HEK293T (cell line): ENCODE results near the gene FILIP1L.

Experiments used
- CTCF ChIA-PET: fragments of 350-600 bp; formaldehyde crosslinking; extraction: SDS; loops from one replicate; lab custom pipeline; 2021; ENCODE audit warnings: antibody characterized with exemption, inconsistent platforms; lab: Yijun Ruan, JAX
- POLR2A ChIA-PET: fragments of 350-600 bp; formaldehyde crosslinking; extraction: SDS; loops from one replicate; lab custom pipeline; 2020; ENCODE audit warnings: antibody characterized with exemption, inconsistent platforms; lab: Yijun Ruan, JAX
- DNase-seq: peaks from one replicate; pipeline ENCODE4 v3.0.0; 2012; ENCODE audit warnings: mixed read lengths; ENCODE audit errors: extremely low spot score
- ARNT ChIP-seq: fragments of 450-650 bp; IDR thresholded peaks from 2 replicates; pipeline ENCODE4 v1.6.1; 2017; ENCODE audit warnings: mild to moderate bottlenecking
- BHLHE40 ChIP-seq: fragments of 450-650 bp; IDR thresholded peaks from 2 replicates; pipeline ENCODE4 v1.6.1; 2016; ENCODE audit warnings: mild to moderate bottlenecking, moderate library complexity, borderline replicate concordance
- CTBP1 ChIP-seq: fragments of 450-650 bp; IDR thresholded peaks from 2 replicates; pipeline ENCODE4 v1.6.1; 2016; ENCODE audit warnings: borderline replicate concordance
- ELF4 ChIP-seq: fragments of 450-650 bp; IDR thresholded peaks from 2 replicates; pipeline ENCODE4 v1.6.1; 2017; ENCODE audit warnings: antibody characterized with exemption
- FOXA1 ChIP-seq: fragments of 450-650 bp; IDR thresholded peaks from 2 replicates; pipeline ENCODE4 v1.6.1; 2016; ENCODE audit warnings: mild to moderate bottlenecking
- FOXK2 ChIP-seq: fragments of 450-650 bp; IDR thresholded peaks from 2 replicates; pipeline ENCODE4 v1.6.1; 2016; ENCODE audit warnings: mild to moderate bottlenecking
- FOXM1 ChIP-seq: fragments of 450-650 bp; IDR thresholded peaks from 2 replicates; pipeline ENCODE4 v1.6.1; 2017; ENCODE audit warnings: mild to moderate bottlenecking, borderline replicate concordance
- HDGF ChIP-seq: fragments of 450-650 bp; IDR thresholded peaks from 2 replicates; pipeline ENCODE4 v1.6.1; 2017; ENCODE audit warnings: antibody characterized with exemption, borderline replicate concordance
- L3MBTL2 ChIP-seq: fragments of 450-650 bp; conservative IDR thresholded peaks from 2 replicates; pipeline ENCODE4 v1.6.1; 2016; ENCODE audit warnings: mild to moderate bottlenecking
- LEF1 ChIP-seq: fragments of 450-650 bp; IDR thresholded peaks from 2 replicates; pipeline ENCODE4 v1.6.1; 2017; ENCODE audit warnings: mild to moderate bottlenecking, borderline replicate concordance
- NFRKB ChIP-seq: fragments of 450-650 bp; IDR thresholded peaks from 2 replicates; pipeline ENCODE4 v1.6.1; 2016; ENCODE audit warnings: mild to moderate bottlenecking, moderate library complexity
- PKNOX1 ChIP-seq: fragments of 450-650 bp; IDR thresholded peaks from 2 replicates; pipeline ENCODE4 v1.6.1; 2016
- SP1 ChIP-seq: fragments of 450-650 bp; IDR thresholded peaks from 2 replicates; pipeline ENCODE4 v1.6.1; 2017
- SUZ12 ChIP-seq: fragments of 450-650 bp; IDR thresholded peaks from 2 replicates; pipeline ENCODE4 v1.6.1; 2016; ENCODE audit warnings: mild to moderate bottlenecking
- TARDBP ChIP-seq: fragments of 450-650 bp; IDR thresholded peaks from 2 replicates; pipeline ENCODE4 v1.6.1; 2016
- ZNF384 ChIP-seq: fragments of 450-650 bp; IDR thresholded peaks from 2 replicates; pipeline ENCODE4 v1.6.1; 2016

The FILIP1L gene

GRCh38 chr3:99891610-99892285 lies 222.6 kb downstream of the FILIP1L start:
- POLR2A ChIA-PET: no interaction called here
- TF ChIP-seq L3MBTL2 (no peak), FOXM1 (no peak), CTBP1 (no peak), PKNOX1 (no peak), LEF1 (no peak), ARNT (no peak), ZNF384 (no peak), SUZ12 (no peak), ELF4 (no peak), TARDBP (no peak), SP1 (no peak)
- CTCF ChIA-PET: interaction anchor here (0.9 kb wide), 1 partner anchor 12 kb away, joined by 4 read pairs; no protein-coding TSS in a partner anchor
- DNase-seq: no peak

GRCh38 chr3:99885851-99886250 lies 228.4 kb downstream of the FILIP1L start:
- CTCF ChIA-PET: no interaction called here
- DNase-seq: no peak
- TF ChIP-seq NFRKB: no peak
- no peak for TF ChIP-seq FOXK2
- no peak for TF ChIP-seq PKNOX1
- no peak for TF ChIP-seq TARDBP
- TF ChIP-seq SP1: no peak
- no peak for TF ChIP-seq HDGF
- TF ChIP-seq ELF4: no peak
- TF ChIP-seq SUZ12: no peak
- no peak for TF ChIP-seq BHLHE40
- no peak for TF ChIP-seq L3MBTL2
- no peak for TF ChIP-seq ARNT
- no peak for TF ChIP-seq FOXM1
- POLR2A ChIA-PET: no interaction called here

- DNase-seq: no peak
- ChIA-PET POLR2A (no interaction called here), CTCF (no interaction called here)
- TF ChIP-seq ZNF384 (no peak), ELF4 (no peak), PKNOX1 (no peak), CTBP1 (no peak), SP1 (no peak), HDGF (no peak), BHLHE40 (no peak), FOXK2 (no peak), NFRKB (no peak)
Observed at GRCh38 chr3:99885085-99885484, 229.2 kb downstream of the FILIP1L start.

DNA sequence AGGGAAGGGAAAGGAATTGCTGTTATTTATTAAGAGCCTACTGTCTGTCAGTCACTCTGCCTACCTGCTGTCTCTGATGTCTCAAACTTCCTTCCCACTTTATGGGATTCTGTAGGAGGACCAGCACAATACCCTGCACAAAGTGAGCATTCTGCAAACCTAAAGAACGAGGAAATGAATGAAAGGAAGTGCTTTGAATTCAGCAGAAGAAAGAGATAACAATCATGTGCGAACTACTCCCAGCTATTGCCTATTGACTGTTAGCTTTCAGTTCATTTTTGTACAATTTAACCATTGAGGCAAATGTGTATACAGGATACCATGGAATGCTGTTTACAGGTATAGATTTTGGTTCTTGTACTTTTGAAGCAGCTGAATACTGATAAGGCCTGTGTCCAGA lies 229.8 kb downstream of the FILIP1L start:
- TF ChIP-seq SUZ12 (no peak), PKNOX1 (no peak), HDGF (no peak), CTBP1 (no peak), FOXK2 (no peak), NFRKB (no peak), ZNF384 (no peak), L3MBTL2 (no peak)
- CTCF ChIA-PET: interaction anchor here (0.6 kb wide), 1 partner anchor 9 kb away, joined by 3 read pairs; no protein-coding TSS in a partner anchor
- POLR2A ChIA-PET: interaction anchor here (0.9 kb wide), 1 partner anchor 9 kb away, joined by 3 read pairs; no protein-coding TSS in a partner anchor
- DNase-seq: no peak

GRCh38 chr3:99883693-99884092 lies 230.6 kb downstream of the FILIP1L start:
- POLR2A ChIA-PET: interaction anchor here (0.9 kb wide), 1 partner anchor 8 kb away, joined by 3 read pairs; no protein-coding TSS in a partner anchor
- CTCF ChIA-PET: no interaction called here
- TF ChIP-seq SUZ12: no peak
- no peak for TF ChIP-seq SP1
- no peak for TF ChIP-seq FOXK2
- TF ChIP-seq NFRKB: no peak
- no peak for TF ChIP-seq ARNT
- no peak for DNase-seq

GRCh38 chr3:99883138-99883461 lies 231.2 kb downstream of the FILIP1L start:
- no peak for TF ChIP-seq ZNF384
- no peak for TF ChIP-seq FOXM1
- TF ChIP-seq NFRKB: no peak
- no peak for TF ChIP-seq FOXA1
- TF ChIP-seq L3MBTL2: no peak
- TF ChIP-seq PKNOX1: no peak
- TF ChIP-seq FOXK2: no peak
- TF ChIP-seq SUZ12: no peak
- TF ChIP-seq TARDBP: no peak
- TF ChIP-seq CTBP1: no peak
- POLR2A ChIA-PET: no interaction called here
- CTCF ChIA-PET: no interaction called here
- no peak for DNase-seq
